ENCODE results near the gene RBM6. TPM values are rescaled to one million over a fixed set of nuclear protein-coding genes. Genes with fewer than 3 reads are reported as not detected.

The RBM6 gene
- polyA plus RNA-seq, 1 experiment, result 33.4 TPM

- Histone ChIP-seq H3K36me3 (ENCODE audit: control insufficient read depth, insufficient read depth, low read length) (peaks cover 10% of the 10 kb centered on the region), H3K27me3 (ENCODE audit: control insufficient read depth, insufficient read depth, low read length) (no peaks in the 10 kb centered on the region), H3K4me3 (ENCODE audit: low read depth, low read length) (no peak overlapping the region)
- no peak for TF ChIP-seq CTCF (IDR thresholded peaks at IDR 0.05; ENCODE audit: insufficient read depth, low read depth, low read length)
- DNase-seq (ENCODE audit: low read depth), result no peak
- POLR2A ChIA-PET, result no interaction called here
- CTCF ChIA-PET, result interaction anchor here (0.6 to 8.6 kb wide), 4 partner anchors 30 to 103 kb away, joined by 4 to 313 read pairs (median 6); partner anchors contain the start of gene GNAT1
Observed at GRCh38 chr3:50124052-50124799, 184.3 kb downstream of the RBM6 start.

- no peaks in the 10 kb centered on the region for H3K27me3 ChIP-seq (ENCODE audit: control insufficient read depth, insufficient read depth, low read length)
- TF ChIP-seq CTCF (IDR thresholded peaks at IDR 0.05; ENCODE audit: insufficient read depth, low read depth, low read length), result no peak
- no peak for DNase-seq (ENCODE audit: low read depth)
- H3K36me3 ChIP-seq (ENCODE audit: control insufficient read depth, insufficient read depth, low read length), result peaks cover 9% of the 10 kb centered on the region
- H3K4me3 ChIP-seq (ENCODE audit: low read depth, low read length), result no peak overlapping the region
- POLR2A ChIA-PET, result no interaction called here
- CTCF ChIA-PET, result interaction anchor here (0.7 to 8.6 kb wide), 3 partner anchors 29 to 167 kb away, joined by 4 to 313 read pairs (median 4); partner anchors contain the start of gene GNAT1
Observed at GRCh38 chr3:50124800-50125178, 184.8 kb downstream of the RBM6 start.

- POLR2A ChIA-PET, result interaction anchor here (0.7 kb wide), 1 partner anchor 40 kb away, joined by 4 read pairs; no protein-coding TSS in a partner anchor
- no peak for TF ChIP-seq CTCF (IDR thresholded peaks at IDR 0.05; ENCODE audit: insufficient read depth, low read depth, low read length)
- CTCF ChIA-PET, result interaction anchor here (0.7 to 8.6 kb wide), 3 partner anchors 54 to 166 kb away, joined by 3 to 313 read pairs (median 4); partner anchors contain the start of gene GNAT1
Observed at GRCh38 chr3:50125541-50126286, 185.8 kb downstream of the RBM6 start.

GRCh38 chr3:50126287-50127211, 186.6 kb downstream of the RBM6 start:
- ChIA-PET POLR2A (interaction anchor here (0.7 kb wide), 2 partner anchors 39 to 1565 kb away, joined by 4 to 7 read pairs; no protein-coding TSS in a partner anchor), CTCF (interaction anchor here (0.6 to 8.6 kb wide), 5 partner anchors 11 to 178 kb away, joined by 3 to 313 read pairs (median 3); partner anchors contain the start of gene GNAT1)
- Histone ChIP-seq H3K36me3 (ENCODE audit: control insufficient read depth, insufficient read depth, low read length) (no peaks in the 10 kb centered on the region), H3K4me3 (ENCODE audit: low read depth, low read length) (no peak overlapping the region), H3K27me3 (ENCODE audit: control insufficient read depth, insufficient read depth, low read length) (peaks cover 1% of the 10 kb centered on the region)
- TF ChIP-seq CTCF (IDR thresholded peaks at IDR 0.05; ENCODE audit: insufficient read depth, low read depth, low read length), result no peak
- DNase-seq (ENCODE audit: low read depth), result peak; percentile 17

More at GRCh38 chr3:50125541-50126286, 185.8 kb downstream of the RBM6 start:
- DNase-seq (ENCODE audit: low read depth), result no peak
- Histone ChIP-seq H3K27me3 (ENCODE audit: control insufficient read depth, insufficient read depth, low read length) (no peaks in the 10 kb centered on the region), H3K4me3 (ENCODE audit: low read depth, low read length) (no peak overlapping the region), H3K36me3 (ENCODE audit: control insufficient read depth, insufficient read depth, low read length) (peaks cover 3% of the 10 kb centered on the region; the same call in 1 of the 2 replicates)

Other genes with a start within 250 kb of the RBM6 start
- not detected in 2 replicates for gene AMIGO3, start 220.5 kb upstream of the RBM6 start, polyA plus RNA-seq (2011; rRNA removed)
- gene GMPPB, start 216.2 kb upstream of the RBM6 start, polyA plus RNA-seq (2011; rRNA removed), result 19.0 and 30.0 TPM in 2 replicates
- 35.8 and 54.4 TPM in 2 replicates for gene IP6K1, start 153.6 kb upstream of the RBM6 start, polyA plus RNA-seq (2011; rRNA removed)
- not detected in 2 replicates for gene CDHR4, start 140.3 kb upstream of the RBM6 start, polyA plus RNA-seq (2011; rRNA removed)
- gene INKA1, start 136.9 kb upstream of the RBM6 start, polyA plus RNA-seq (2011; rRNA removed), result 3.1 and 4.4 TPM in 2 replicates
- gene UBA7, start 126.2 kb upstream of the RBM6 start, polyA plus RNA-seq (2011; rRNA removed), result 32.9 and 62.5 TPM in 2 replicates
- 4.9 and 5.8 TPM in 2 replicates for gene TRAIP, start 83.6 kb upstream of the RBM6 start, polyA plus RNA-seq (2011; rRNA removed)
- not detected in 2 replicates for gene CAMKV, start 70.2 kb upstream of the RBM6 start, polyA plus RNA-seq (2011; rRNA removed)
- gene MST1R, start 36.3 kb upstream of the RBM6 start, polyA plus RNA-seq (2011; rRNA removed), result 0.17 and 0.64 TPM in 2 replicates
- gene MON1A, start 10.3 kb upstream of the RBM6 start, polyA plus RNA-seq (2011; rRNA removed), result 9.5 and 14.1 TPM in 2 replicates
- 171 and 205 TPM in 2 replicates for gene RBM5, start 148.8 kb downstream of the RBM6 start, polyA plus RNA-seq (2011; rRNA removed)
- 7.4 and 11.4 TPM in 2 replicates for gene SEMA3F, start 215.2 kb downstream of the RBM6 start, polyA plus RNA-seq (2011; rRNA removed)

Data from BJ (cell line).